ENCODE results near the gene CD82.

The CD82 gene

GRCh38 chr11:44581246-44581645, 15.8 kb downstream of the CD82 start:
- H3K27me3 Mint-ChIP-seq (ENCODE audit: low read depth, poor library complexity) = peaks cover 15% of the 10 kb centered on the region
- TF ChIP-seq CTCF (IDR thresholded peaks at IDR 0.05) = no peak
- H3K36me3 Mint-ChIP-seq (ENCODE audit: low read depth) = peaks cover 5% of the 10 kb centered on the region
- H3K27ac Mint-ChIP-seq = no peak overlapping the region
- peaks cover 21% of the 10 kb centered on the region for H3K4me1 Mint-ChIP-seq
- no peak for DNase-seq
- no peak overlapping the region for H3K4me3 Mint-ChIP-seq
- peaks cover 14% of the 10 kb centered on the region for H3K9me3 Mint-ChIP-seq

GRCh38 chr11:44582641-44583352, 17.3 kb downstream of the CD82 start:
- Mint-ChIP-seq H3K27me3 (ENCODE audit: low read depth, poor library complexity) (peaks cover 17% of the 10 kb centered on the region), H3K27ac (no peak overlapping the region), H3K9me3 (peaks cover 14% of the 10 kb centered on the region), H3K36me3 (ENCODE audit: low read depth) (peaks cover 5% of the 10 kb centered on the region), H3K4me1 (peaks cover 25% of the 10 kb centered on the region), H3K4me3 (no peak overlapping the region)
- no peak for TF ChIP-seq CTCF (IDR thresholded peaks at IDR 0.05)
- DNase-seq = no peak

- Mint-ChIP-seq H3K27ac (no peak overlapping the region), H3K9me3 (peaks cover 14% of the 10 kb centered on the region), H3K4me1 (peaks cover 23% of the 10 kb centered on the region), H3K36me3 (ENCODE audit: low read depth) (peaks cover 5% of the 10 kb centered on the region), H3K27me3 (ENCODE audit: low read depth, poor library complexity) (peaks cover 17% of the 10 kb centered on the region), H3K4me3 (no peak overlapping the region)
- DNase-seq = no peak
- TF ChIP-seq CTCF (IDR thresholded peaks at IDR 0.05) = no peak
These were observed 17.8 kb downstream of the CD82 start for GRCh38 chr11:44583353-44583669.

GRCh38 chr11:44585421-44585820, 20.0 kb downstream of the CD82 start:
- no peak for DNase-seq
- Mint-ChIP-seq H3K4me1 (peaks cover 14% of the 10 kb centered on the region), H3K4me3 (no peak overlapping the region), H3K27me3 (ENCODE audit: low read depth, poor library complexity) (peaks cover 12% of the 10 kb centered on the region), H3K27ac (no peak overlapping the region), H3K9me3 (peaks cover 14% of the 10 kb centered on the region), H3K36me3 (ENCODE audit: low read depth) (peaks cover 5% of the 10 kb centered on the region)
- TF ChIP-seq CTCF (IDR thresholded peaks at IDR 0.05) = no peak

GRCh38 chr11:44589301-44589700, 23.8 kb downstream of the CD82 start:
- no peak for TF ChIP-seq CTCF (IDR thresholded peaks at IDR 0.05)
- Mint-ChIP-seq H3K4me1 (peaks cover 46% of the 10 kb centered on the region), H3K27me3 (ENCODE audit: low read depth, poor library complexity) (peaks cover 12% of the 10 kb centered on the region), H3K27ac (no peak overlapping the region), H3K4me3 (no peak overlapping the region), H3K9me3 (no peaks in the 10 kb centered on the region), H3K36me3 (ENCODE audit: low read depth) (no peaks in the 10 kb centered on the region)
- no peak for DNase-seq

- no peak for TF ChIP-seq CTCF (IDR thresholded peaks at IDR 0.05)
- Mint-ChIP-seq H3K4me1 (peaks cover 60% of the 10 kb centered on the region), H3K27ac (no peak overlapping the region), H3K36me3 (ENCODE audit: low read depth) (no peaks in the 10 kb centered on the region), H3K4me3 (no peak overlapping the region), H3K27me3 (ENCODE audit: low read depth, poor library complexity) (peaks cover 12% of the 10 kb centered on the region), H3K9me3 (no peaks in the 10 kb centered on the region)
- no peak for DNase-seq
These were observed 25.3 kb downstream of the CD82 start for GRCh38 chr11:44590769-44591168.

Measured in nephron progenitor cell (in vitro differentiated cells).